SU-DHL-6 (cell line): ENCODE results near the gene ACTN4.

ENCODE experiments used
- H2AFZ ChIP-seq: fragments of 200-600 bp; sonication (generic); 2 replicates; pipeline ENCODE4 v1.6.1; 2014; ENCODE audit warnings: low read depth, mild to moderate bottlenecking, moderate library complexity, mixed read lengths, antibody characterized with exemption, low read length; ENCODE audit not compliant: severe bottlenecking
- H3F3A ChIP-seq: fragments of 200-600 bp; shearing (Covaris generic); 2 replicates; pipeline ENCODE4 v1.6.0; 2016; ENCODE audit warnings: antibody characterized with exemption, mild to moderate bottlenecking; ENCODE audit not compliant: insufficient read depth
- H3K27ac ChIP-seq: fragments of 200-600 bp; sonication (generic); 2 replicates; pipeline ENCODE4 v1.5.1; 2016; ENCODE audit warnings: low read depth, mild to moderate bottlenecking, low read length, moderate library complexity, mixed read lengths
- H3K27me3 ChIP-seq: fragments of 200-600 bp; sonication (generic), shearing (Covaris generic); 2 replicates; pipeline ENCODE4 v1.6.0; 2014; ENCODE audit warnings: mild to moderate bottlenecking, low read length
- H3K36me3 ChIP-seq: fragments of 200-600 bp; sonication (generic); 2 replicates; pipeline ENCODE4 v1.6.1; 2014; ENCODE audit warnings: mild to moderate bottlenecking, low read length, mixed read lengths
- H3K4me2 ChIP-seq: fragments of 300-600, 200-600 bp; shearing (Covaris generic), sonication (generic); 2 replicates; pipeline ENCODE4 v1.6.0; 2014; ENCODE audit warnings: low read length, low read depth, mild to moderate bottlenecking; ENCODE audit not compliant: poor library complexity, severe bottlenecking
- H3K4me3 ChIP-seq: fragments of 200-600 bp; sonication (generic); 2 replicates; pipeline ENCODE4 v1.5.1; 2014; ENCODE audit warnings: antibody characterized with exemption, low read length, mild to moderate bottlenecking, mixed read lengths; ENCODE audit not compliant: insufficient read depth, poor library complexity, severe bottlenecking
- H3K79me2 ChIP-seq: fragments of 200-600 bp; sonication (generic); 2 replicates; pipeline ENCODE4 v1.6.1; 2014; ENCODE audit warnings: mild to moderate bottlenecking, low read length, moderate library complexity; ENCODE audit not compliant: insufficient read depth
- H3K9ac ChIP-seq: fragments of 200-600 bp; sonication (generic); 2 replicates; pipeline ENCODE4 v1.7.0; 2014; ENCODE audit warnings: mild to moderate bottlenecking, low read length
- H3K9me2 ChIP-seq: fragments of 200-600 bp; sonication (generic); replicated peaks from 2 replicates; pipeline ENCODE4 v1.6.1; 2014; ENCODE audit warnings: low read length; ENCODE audit not compliant: insufficient read depth
- H3K9me3 ChIP-seq: fragments of 200-600 bp; sonication (generic); 2 replicates; pipeline ENCODE4 v1.6.1; 2014; ENCODE audit warnings: low read length, mixed read lengths; ENCODE audit not compliant: insufficient read depth
- H4K20me1 ChIP-seq: fragments of 200-600 bp; sonication (generic); 2 replicates; pipeline ENCODE4 v1.6.1; 2014; ENCODE audit warnings: low read depth, mild to moderate bottlenecking, antibody characterized with exemption, low read length, moderate library complexity, mixed read lengths
- CTCF ChIP-seq: fragments of 200-600 bp; sonication (generic); IDR thresholded peaks from one replicate; pipeline ENCODE4 v1.5.1; 2017; ENCODE audit warnings: antibody characterized with exemption, mild to moderate bottlenecking, low read length, moderate library complexity; ENCODE audit not compliant: insufficient read depth, poor library complexity, severe bottlenecking
- EZH2phosphoT487 ChIP-seq: fragments of 200-600 bp; sonication (generic), shearing (Covaris generic); conservative IDR thresholded peaks from 2 replicates; pipeline ENCODE4 v1.6.1; 2018; ENCODE audit warnings: mild to moderate bottlenecking, antibody characterized with exemption, low read length, moderate library complexity, mixed read lengths

Gene ACTN4

GRCh38 chr19:38647966-38648768 is 718 bp downstream of the ACTN4 start:
- TF ChIP-seq EZH2phosphoT487: no peak
- TF ChIP-seq CTCF: no peak
- H3K4me3 ChIP-seq: peak overlapping the region; percentile 100
- no peaks in the 10 kb centered on the region; the same call in 1 of the 2 replicates for H4K20me1 ChIP-seq
- no peaks in the 10 kb centered on the region for H3K27me3 ChIP-seq
- no peaks in the 10 kb centered on the region for H3K9me2 ChIP-seq
- H3K79me2 ChIP-seq: peaks cover 56% of the 10 kb centered on the region
- H3K9me3 ChIP-seq: no peaks in the 10 kb centered on the region
- H3K4me2 ChIP-seq: peak overlapping the region; percentile 87
- H3K9ac ChIP-seq: peak overlapping the region; percentile 100
- peak overlapping the region; percentile 53 for H3K27ac ChIP-seq
- peak overlapping the region; percentile 83 for H2AFZ ChIP-seq
- H3K36me3 ChIP-seq: no peaks in the 10 kb centered on the region
- H3F3A ChIP-seq: no peaks in the 10 kb centered on the region

GRCh38 chr19:38648769-38649304 is 1.4 kb downstream of the ACTN4 start:
- Histone ChIP-seq H3K4me3 (peak overlapping the region; percentile 100), H3K79me2 (peaks cover 63% of the 10 kb centered on the region), H3K9me3 (no peaks in the 10 kb centered on the region), H3K27me3 (no peaks in the 10 kb centered on the region), H2AFZ (no peak overlapping the region), H3F3A (no peaks in the 10 kb centered on the region), H3K4me2 (peak overlapping the region; percentile 87), H3K27ac (peak overlapping the region; percentile 53; the same call in 1 of the 2 replicates), H4K20me1 (no peaks in the 10 kb centered on the region; the same call in 1 of the 2 replicates), H3K9ac (peak overlapping the region; percentile 100), H3K36me3 (no peaks in the 10 kb centered on the region; the same call in 1 of the 2 replicates), H3K9me2 (no peaks in the 10 kb centered on the region)
- TF ChIP-seq CTCF: no peak
- no peak for TF ChIP-seq EZH2phosphoT487

GRCh38 chr19:38649305-38650171 is 2.1 kb downstream of the ACTN4 start:
- Histone ChIP-seq H3K4me3 (peak overlapping the region; percentile 100), H3K9me2 (no peaks in the 10 kb centered on the region), H3K36me3 (no peaks in the 10 kb centered on the region; the same call in 1 of the 2 replicates), H3K9me3 (no peaks in the 10 kb centered on the region), H4K20me1 (peaks cover 1% of the 10 kb centered on the region; the same call in 1 of the 2 replicates), H3K9ac (peak overlapping the region; percentile 100), H3F3A (no peaks in the 10 kb centered on the region), H3K27me3 (no peaks in the 10 kb centered on the region), H2AFZ (no peak overlapping the region), H3K79me2 (peaks cover 70% of the 10 kb centered on the region), H3K4me2 (peak overlapping the region; percentile 87), H3K27ac (no peak overlapping the region)
- TF ChIP-seq CTCF: no peak
- no peak for TF ChIP-seq EZH2phosphoT487
